ENCODE measurements around the gene PRDX3. TPM values are rescaled to one million over a fixed set of nuclear protein-coding genes. Genes with fewer than 3 reads are reported as not detected.
"Not testable (repeated sequence)": the region's sequence is repeated elsewhere in the genome, so short reads cannot be mapped to it uniquely, and the experiment has no call there.

The PRDX3 gene
- total RNA-seq, 1 donor, result 222 TPM

- TF ChIP-seq CTCF (IDR thresholded peaks at IDR 0.05; ENCODE audit: insufficient read depth, low read depth, low read length), result no peak
- DNase-seq (ENCODE audit: low read depth), result no peak
- no peak overlapping the region for H3K4me3 ChIP-seq (ENCODE audit: low read depth, low read length)
These were observed 25.0 kb downstream of the PRDX3 start for GRCh38 chr10:119153661-119154060.

- TF ChIP-seq CTCF (IDR thresholded peaks at IDR 0.05; ENCODE audit: insufficient read depth, low read depth, low read length), result no peak
- DNase-seq (ENCODE audit: low read depth), result no peak
These were observed 25.6 kb downstream of the PRDX3 start for GRCh38 chr10:119153041-119153440.

GRCh38 chr10:119151601-119152000 lies 27.0 kb downstream of the PRDX3 start:
- not testable (repeated sequence) for H3K4me3 ChIP-seq (ENCODE audit: low read depth, low read length)

More at GRCh38 chr10:119153041-119153440, 25.6 kb downstream of the PRDX3 start:
- H3K4me3 ChIP-seq (ENCODE audit: low read depth, low read length), result no peak overlapping the region

GRCh38 chr10:119149729-119150128 lies 28.9 kb downstream of the PRDX3 start:
- DNase-seq (ENCODE audit: low read depth), result no peak
- H3K4me3 ChIP-seq (ENCODE audit: low read depth, low read length), result no peak overlapping the region
- TF ChIP-seq CTCF (IDR thresholded peaks at IDR 0.05; ENCODE audit: insufficient read depth, low read depth, low read length), result no peak

More at GRCh38 chr10:119151601-119152000, 27.0 kb downstream of the PRDX3 start:
- DNase-seq (ENCODE audit: low read depth), result not testable (repeated sequence)

GRCh38 chr10:119149157-119149556 lies 29.5 kb downstream of the PRDX3 start:
- no peak for TF ChIP-seq CTCF (IDR thresholded peaks at IDR 0.05; ENCODE audit: insufficient read depth, low read depth, low read length)
- DNase-seq (ENCODE audit: low read depth), result no peak
- H3K4me3 ChIP-seq (ENCODE audit: low read depth, low read length), result no peak overlapping the region

DNA sequence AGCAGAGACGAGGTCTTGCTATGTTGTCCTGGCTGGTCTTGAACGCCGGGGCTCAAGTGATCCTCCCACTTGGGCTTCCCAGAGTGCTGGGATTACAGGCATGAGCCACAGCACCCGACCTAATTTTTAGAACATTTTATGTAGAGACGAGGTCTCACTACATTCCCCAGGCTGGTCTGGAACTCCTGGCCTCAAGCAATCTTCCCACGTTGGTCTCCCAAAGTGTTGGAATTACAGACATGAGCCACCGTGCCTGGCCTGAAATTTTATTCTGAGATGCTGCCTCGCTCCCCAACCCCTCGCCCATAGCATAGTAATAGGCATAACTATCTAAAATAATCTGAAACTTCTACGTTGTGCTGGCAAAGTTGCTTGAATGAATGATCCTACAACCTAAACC lies 35.0 kb downstream of the PRDX3 start:
- no peak for TF ChIP-seq CTCF (IDR thresholded peaks at IDR 0.05; ENCODE audit: insufficient read depth, low read depth, low read length)
- H3K4me3 ChIP-seq (ENCODE audit: low read depth, low read length), result no peak overlapping the region
- no peak for DNase-seq (ENCODE audit: low read depth)

- no peak overlapping the region for H3K4me3 ChIP-seq (ENCODE audit: low read depth, low read length)
- DNase-seq (ENCODE audit: low read depth), result no peak
- no peak for TF ChIP-seq CTCF (IDR thresholded peaks at IDR 0.05; ENCODE audit: insufficient read depth, low read depth, low read length)
These were observed 37.9 kb downstream of the PRDX3 start for GRCh38 chr10:119140603-119141245.
